Left ventricle myocardium inferior (tissue), 1 donor: ENCODE data around the gene MYBBP1A. TPM values are rescaled to one million over a fixed set of nuclear protein-coding genes. Genes with fewer than 3 reads are reported as not detected.
A peak's percentile ranks its signal among the peaks of the same experiment; 100 is the strongest.

ENCODE experiments used
- DNase-seq: peaks from one replicate; pipeline ENCODE4 v3.0.0-alpha.2; 2020
- H3K27ac ChIP-seq: fragments of 200-600 bp; replicated peaks from 2 replicates; pipeline ENCODE4 v1.8.0; 2021
- H3K27me3 ChIP-seq: fragments of 200-600 bp; 2 replicates; pipeline ENCODE4 v1.8.0; 2021; ENCODE audit warnings: low read depth
- H3K36me3 ChIP-seq: fragments of 200-600 bp; 2 replicates; pipeline ENCODE4 v1.8.0; 2021
- H3K4me1 ChIP-seq: fragments of 200-600 bp; 2 replicates; pipeline ENCODE4 v1.8.0; 2021
- H3K4me3 ChIP-seq: fragments of 200-600 bp; 2 replicates; pipeline ENCODE4 v1.8.0; 2021; ENCODE audit warnings: mild to moderate bottlenecking, moderate library complexity
- H3K9me3 ChIP-seq: fragments of 200-600 bp; replicated peaks from 2 replicates; pipeline ENCODE4 v1.8.0; 2021
- CTCF ChIP-seq: fragments of 200-600 bp; IDR thresholded peaks from 2 replicates; pipeline ENCODE4 v1.8.0; 2021; ENCODE audit warnings: antibody characterized with exemption, mild to moderate bottlenecking, borderline replicate concordance
- intact Hi-C: fragments of 100-400 bp; cut with micrococcal nuclease; formaldehyde crosslinking; loops from one replicate; pipeline ENCODE4 v1.11.0; 2022
- total RNA-seq: library from RNA; stranded (reverse); fragmentation: NEBNext Ultra II Directional; extraction: Animal tissue kit (Norgen Biotek cat#: 25700); gene quantifications from one replicate; pipeline ENCODE4 v1.2.1, GENCODE V29; 2021
- donor health status: DM: no; HTN: yes; CAD: no; lungs with severe emphysema.

The MYBBP1A gene
- total RNA-seq, 1 donor from 2014 or later = 21.3 TPM

GRCh38 chr17:4558347-4558971 is 3.3 kb upstream of the MYBBP1A start:
- peaks cover 4% of the 10 kb centered on the region for H3K36me3 ChIP-seq
- peaks cover 44% of the 10 kb centered on the region for H3K4me1 ChIP-seq
- H3K9me3 ChIP-seq = no peaks in the 10 kb centered on the region
- no peak overlapping the region for H3K27ac ChIP-seq
- H3K27me3 ChIP-seq = no peaks in the 10 kb centered on the region
- H3K4me3 ChIP-seq = no peak overlapping the region
- no peak for DNase-seq
- intact Hi-C loops = no loop called here
- no peak for TF ChIP-seq CTCF

- intact Hi-C loops = no loop called here
- no peak for DNase-seq
Measured at GRCh38 chr17:4557626-4558346, 2.6 kb upstream of the MYBBP1A start.

GRCh38 chr17:4556996-4557395 is 1.8 kb upstream of the MYBBP1A start:
- Histone ChIP-seq H3K27me3 (no peaks in the 10 kb centered on the region), H3K27ac (no peak overlapping the region), H3K4me1 (peaks cover 33% of the 10 kb centered on the region), H3K9me3 (no peaks in the 10 kb centered on the region), H3K36me3 (peaks cover 18% of the 10 kb centered on the region), H3K4me3 (no peak overlapping the region)
- intact Hi-C loops = no loop called here
- TF ChIP-seq CTCF = no peak
- no peak for DNase-seq

More at GRCh38 chr17:4557626-4558346, 2.6 kb upstream of the MYBBP1A start:
- H3K9me3 ChIP-seq = no peaks in the 10 kb centered on the region
- peaks cover 41% of the 10 kb centered on the region for H3K4me1 ChIP-seq
- peaks cover 10% of the 10 kb centered on the region for H3K36me3 ChIP-seq
- H3K27me3 ChIP-seq = no peaks in the 10 kb centered on the region
- H3K27ac ChIP-seq = no peak overlapping the region
- TF ChIP-seq CTCF = no peak
- no peak overlapping the region for H3K4me3 ChIP-seq

- Histone ChIP-seq H3K27me3 (no peaks in the 10 kb centered on the region), H3K4me1 (peaks cover 33% of the 10 kb centered on the region), H3K9me3 (no peaks in the 10 kb centered on the region), H3K27ac (peak overlapping the region; percentile 93), H3K36me3 (peaks cover 27% of the 10 kb centered on the region), H3K4me3 (peak overlapping the region; percentile 94)
- no peak for DNase-seq
- intact Hi-C loops = no loop called here
- TF ChIP-seq CTCF = no peak
Measured at GRCh38 chr17:4555873-4556759, 932 bp upstream of the MYBBP1A start.

GRCh38 chr17:4554441-4554996 is 665 bp downstream of the MYBBP1A start:
- Histone ChIP-seq H3K27ac (peak overlapping the region; percentile 93), H3K4me3 (peak overlapping the region; percentile 94), H3K36me3 (peaks cover 43% of the 10 kb centered on the region), H3K4me1 (peaks cover 26% of the 10 kb centered on the region), H3K27me3 (no peaks in the 10 kb centered on the region), H3K9me3 (no peaks in the 10 kb centered on the region)
- DNase-seq = no peak
- no peak for TF ChIP-seq CTCF
- intact Hi-C loops = no loop called here
